Iris pigment epithelial cell (primary cell): Measurements from ENCODE around the gene SMPDL3B.
A peak's percentile ranks its signal among the peaks of the same experiment; 100 is the strongest.
"Not testable (repeated sequence)": the region's sequence is repeated elsewhere in the genome, so short reads cannot be mapped to it uniquely, and the experiment has no call there.

Source experiments
- DNase-seq: peaks from one replicate; pipeline ENCODE4 v3.0.0-alpha.2; 2011; ENCODE audit warnings: low read depth

Gene SMPDL3B

DNA sequence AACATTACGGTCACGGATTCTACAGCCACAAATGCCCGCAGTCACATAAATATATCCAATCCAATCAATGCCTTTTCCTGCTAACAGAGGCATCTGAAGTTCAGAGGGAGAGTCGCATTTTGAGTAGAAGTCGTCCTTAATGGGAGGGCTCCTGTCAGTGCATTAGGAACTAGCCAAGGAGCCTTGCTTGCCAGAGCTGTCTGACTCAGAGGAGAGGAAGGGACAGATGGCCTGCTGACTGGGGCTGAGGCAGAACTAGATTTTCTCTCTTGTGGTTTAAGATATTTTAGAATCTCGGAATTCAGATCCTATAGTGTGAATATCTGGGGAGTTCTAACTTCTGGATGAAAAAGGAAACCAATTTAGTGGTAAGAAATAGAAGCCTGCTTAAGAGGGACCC lies 35.6 kb downstream of the SMPDL3B start:
- DNase-seq, result peak; percentile 86

DNA sequence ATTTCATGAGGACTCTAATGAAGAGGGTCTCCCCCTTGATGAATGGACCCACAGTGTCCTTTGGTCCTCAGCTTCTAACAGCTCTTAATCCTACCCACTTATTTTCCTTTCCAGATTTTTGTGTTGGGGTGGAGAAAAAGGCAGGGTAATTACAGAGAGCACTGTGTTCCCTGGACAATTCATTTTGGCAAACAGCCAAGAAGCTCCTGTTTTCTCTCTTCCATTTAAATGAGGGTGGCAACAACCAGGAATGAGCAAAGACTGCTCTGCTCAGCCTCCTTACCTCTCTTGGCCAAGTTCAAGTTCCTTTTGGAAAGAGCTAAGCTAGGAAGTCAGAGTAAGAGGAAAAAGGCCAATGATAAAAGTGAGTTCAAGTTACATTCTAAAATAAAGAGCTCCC lies 36.9 kb downstream of the SMPDL3B start:
- no peak for DNase-seq

DNA sequence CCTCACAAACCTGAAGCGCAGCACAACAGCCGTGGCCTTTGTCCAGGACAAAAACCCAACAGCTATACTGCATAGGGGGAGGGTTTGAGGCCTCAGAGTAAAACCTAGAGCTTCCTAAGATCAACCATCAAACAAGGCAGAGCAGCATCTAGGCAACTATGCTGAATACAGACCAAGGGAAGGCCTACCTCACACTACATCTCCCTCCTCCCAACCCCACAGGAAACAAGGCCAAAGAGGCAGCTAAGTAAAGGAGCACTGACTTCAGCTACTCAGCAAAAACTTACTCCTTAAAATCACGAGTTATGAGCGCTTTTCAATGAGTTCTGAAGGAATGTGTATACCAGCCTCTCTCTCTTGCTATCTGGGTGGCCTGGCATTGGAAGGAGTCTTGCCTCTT lies 37.3 kb downstream of the SMPDL3B start:
- no peak for DNase-seq

DNA sequence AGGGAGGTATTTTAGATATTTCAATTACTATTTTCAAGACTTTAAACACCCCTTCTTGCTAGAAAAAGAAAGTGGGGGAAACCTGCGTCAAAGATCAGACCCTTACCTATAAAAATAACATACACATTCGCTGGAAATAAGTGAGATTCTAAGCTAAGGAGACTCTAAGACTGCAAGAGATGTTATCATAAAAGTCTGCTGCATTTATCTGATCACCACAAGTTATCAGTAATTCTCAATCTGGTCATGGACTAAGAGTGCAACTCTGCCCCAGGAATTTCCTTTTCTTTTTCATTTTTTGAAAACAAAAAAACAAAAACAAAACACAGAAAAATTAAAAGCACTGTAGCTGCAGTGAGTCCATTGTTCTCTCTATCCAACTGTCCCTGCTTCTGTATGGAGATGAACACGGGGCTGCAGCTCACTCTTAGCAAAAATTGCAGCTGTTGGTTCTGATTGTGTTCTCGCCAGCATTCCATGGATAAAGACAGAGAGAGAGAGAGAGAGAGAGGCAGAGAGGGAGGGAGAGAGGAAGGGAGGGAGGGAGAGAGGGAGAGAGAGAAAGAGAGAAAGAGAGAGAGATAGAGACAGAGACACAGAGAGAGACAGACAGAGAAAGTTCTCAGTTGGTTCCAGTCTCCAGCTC lies 39.1 kb downstream of the SMPDL3B start:
- DNase-seq, result no peak

DNA sequence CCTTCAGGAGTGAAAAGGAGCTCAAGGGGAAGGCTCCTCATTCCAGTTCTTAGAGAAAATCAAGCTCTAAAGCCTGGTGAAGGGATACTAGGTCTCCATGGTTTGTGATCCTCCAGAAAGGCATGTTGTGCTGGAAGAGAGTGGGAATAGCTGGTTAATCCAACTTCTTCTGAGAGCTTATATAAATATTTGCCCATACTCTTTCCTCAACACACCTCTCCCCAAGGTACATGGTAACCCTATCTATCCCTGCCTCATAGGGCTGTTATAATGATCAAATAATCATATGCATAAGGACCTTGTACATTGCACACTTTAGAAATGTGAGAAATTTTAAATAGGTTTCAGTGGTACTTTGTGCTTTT lies 39.6 kb downstream of the SMPDL3B start:
- no peak for DNase-seq

DNA sequence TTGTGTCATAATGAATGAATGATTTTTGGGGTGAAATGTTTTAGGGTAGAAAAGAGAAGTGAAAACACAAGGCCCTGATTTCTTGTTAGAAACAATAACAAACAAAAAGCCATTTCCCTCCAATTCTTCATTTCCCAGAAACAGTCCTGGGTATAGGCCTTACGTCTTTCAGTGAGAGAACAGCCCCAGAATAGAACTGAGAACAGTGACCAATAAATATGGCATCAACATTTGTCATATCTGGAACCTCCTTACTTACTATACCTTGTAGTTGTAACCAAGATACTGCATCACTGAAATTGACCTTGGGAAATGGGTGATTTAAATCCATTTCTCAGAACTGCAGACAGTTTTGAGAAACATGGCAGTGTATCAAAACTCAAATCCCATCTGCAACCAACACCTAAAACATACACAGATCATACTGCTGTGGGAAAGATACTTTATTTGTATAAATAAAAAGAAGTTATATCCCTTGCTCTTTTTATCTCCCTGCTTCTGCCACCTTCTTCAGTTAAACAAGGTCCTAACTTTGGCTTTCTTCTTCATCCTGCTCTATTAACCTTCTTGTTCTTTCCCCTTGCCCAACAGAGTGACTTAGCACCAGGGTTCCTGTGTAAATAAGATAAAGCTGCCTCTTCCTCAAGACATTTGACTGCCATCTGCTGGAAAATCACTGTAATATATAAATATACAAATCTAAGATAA lies 44.5 kb downstream of the SMPDL3B start:
- peak; percentile 84 for DNase-seq

DNA sequence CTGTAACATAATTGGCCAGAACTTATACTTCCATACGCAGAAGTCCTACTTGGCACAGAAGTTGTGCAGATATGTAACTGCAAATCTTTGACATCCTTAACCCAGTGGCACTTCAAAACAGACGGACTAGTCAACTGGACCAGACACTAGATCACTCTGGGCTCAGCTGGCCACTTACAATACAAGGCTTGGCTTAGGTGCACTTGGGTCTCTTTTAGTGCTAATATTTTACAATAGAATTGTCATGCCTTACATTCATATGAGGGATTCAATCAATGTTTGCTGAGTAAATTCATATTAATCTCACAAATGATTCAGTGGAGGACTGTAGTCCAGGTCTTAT lies 45.0 kb downstream of the SMPDL3B start:
- DNase-seq, result no peak

DNA sequence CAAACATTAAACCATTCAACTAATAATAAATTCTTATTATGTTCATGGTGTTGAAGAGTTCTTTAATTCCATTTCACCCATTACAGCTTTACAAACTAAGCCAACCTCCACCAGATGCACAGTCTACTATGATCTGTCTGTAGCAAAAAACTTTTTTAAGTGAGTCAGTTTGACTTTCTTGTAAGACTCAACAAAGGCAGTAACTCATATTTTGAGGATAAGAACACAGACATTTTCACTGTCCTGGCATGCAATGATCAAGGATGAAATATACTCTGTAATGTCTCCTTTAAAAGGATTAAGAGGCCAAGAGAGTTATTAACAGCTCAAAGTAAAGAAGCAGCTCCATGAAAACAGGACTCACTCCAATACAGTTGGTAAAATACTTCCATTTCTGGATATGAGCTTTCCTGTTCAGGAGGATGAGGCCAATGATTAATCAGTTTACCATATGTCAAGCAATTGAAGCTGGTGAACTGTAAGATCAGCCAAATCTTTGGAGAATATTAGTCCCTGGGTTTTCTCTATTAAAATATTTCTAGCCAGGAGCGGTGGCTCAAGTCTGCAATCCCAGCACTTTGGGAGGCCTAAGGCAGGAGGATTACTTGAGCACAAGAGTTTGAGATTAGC lies 45.5 kb downstream of the SMPDL3B start:
- DNase-seq, result no peak

DNA sequence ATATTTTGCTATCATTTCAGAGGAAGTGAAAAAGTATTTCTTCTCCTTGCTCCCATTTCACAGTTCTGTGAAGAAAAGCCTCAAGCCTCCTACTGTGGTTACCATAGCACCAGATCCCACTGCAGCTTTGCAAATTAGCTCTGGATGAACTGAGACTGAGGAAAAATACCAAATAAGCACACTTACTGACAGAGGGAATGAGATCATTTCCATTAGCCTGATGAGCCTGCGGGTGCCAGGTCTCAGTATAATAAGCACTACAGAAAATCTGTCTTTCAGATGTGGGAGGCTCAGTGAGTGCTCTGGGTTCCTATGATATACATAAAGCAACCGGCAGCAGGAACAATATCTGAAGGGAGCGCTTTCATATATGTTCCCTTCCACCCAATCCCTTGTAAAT lies 46.3 kb downstream of the SMPDL3B start:
- DNase-seq, result no peak

DNA sequence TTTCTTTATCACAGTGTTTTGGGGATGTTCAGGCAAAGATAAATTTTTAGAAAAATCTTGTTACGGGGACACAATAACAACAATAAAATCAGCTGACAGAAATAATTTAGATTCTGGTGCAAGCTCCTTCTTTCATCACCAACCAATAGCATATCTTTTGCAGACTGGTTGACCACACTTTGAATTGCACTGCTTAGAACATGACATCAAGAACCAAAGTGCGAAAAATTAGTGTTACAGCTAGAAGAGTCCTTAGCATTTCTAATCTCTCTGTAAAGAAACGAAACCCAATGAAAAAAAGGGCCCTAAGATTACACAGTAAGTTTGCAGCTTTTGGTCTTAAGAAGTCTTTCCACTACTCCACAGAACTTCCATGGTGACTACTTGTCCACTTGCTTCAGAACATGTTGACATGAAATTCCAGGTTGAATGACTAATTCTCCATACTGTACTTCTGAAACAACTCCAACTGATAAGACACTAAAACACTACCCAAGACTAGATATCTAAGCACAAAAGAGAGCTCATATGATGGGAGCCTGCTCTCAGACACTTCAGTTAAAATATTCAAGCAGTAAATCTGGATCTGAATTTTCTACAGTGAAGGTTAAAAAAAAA lies 56.2 kb downstream of the SMPDL3B start:
- peak; percentile 79 for DNase-seq

DNA sequence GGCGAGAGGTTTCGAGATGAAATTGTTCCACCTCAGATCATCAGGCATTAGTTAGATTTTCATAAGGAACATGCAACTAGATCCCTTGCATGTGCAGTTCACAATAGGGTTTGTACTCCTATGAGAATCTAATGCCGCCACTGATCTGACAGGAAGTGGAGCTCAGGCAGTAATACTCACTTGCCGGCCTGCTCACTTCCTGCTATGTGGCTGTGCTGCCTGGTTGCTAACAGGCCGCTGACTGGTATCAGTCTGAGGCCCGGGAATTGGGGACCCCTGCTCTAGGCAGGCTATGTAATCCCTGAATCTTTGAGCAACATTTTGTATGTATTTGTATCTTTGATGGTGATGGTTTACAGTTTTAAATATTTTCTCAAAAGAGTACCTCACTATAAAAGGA lies 57.5 kb downstream of the SMPDL3B start:
- DNase-seq, result peak; percentile 59

DNA sequence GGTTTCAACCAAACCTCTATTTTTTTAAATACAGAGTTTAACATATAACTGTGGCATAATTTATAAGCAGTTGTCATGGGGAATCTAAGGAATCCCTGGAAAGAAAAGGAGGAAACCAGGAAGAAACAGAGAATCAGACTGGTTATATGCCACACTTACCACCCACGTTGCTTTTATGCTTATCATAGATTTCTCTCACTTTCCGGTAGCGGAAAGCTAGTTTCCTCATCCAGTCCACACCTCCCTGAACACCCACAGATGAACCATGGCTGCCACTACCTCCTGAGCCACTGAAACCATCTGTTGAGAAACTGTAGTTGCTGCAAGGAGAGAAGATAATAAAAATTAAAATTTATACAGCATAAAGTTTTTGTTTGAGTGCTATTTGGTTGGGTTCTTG lies 58.4 kb downstream of the SMPDL3B start:
- DNase-seq, result no peak

DNA sequence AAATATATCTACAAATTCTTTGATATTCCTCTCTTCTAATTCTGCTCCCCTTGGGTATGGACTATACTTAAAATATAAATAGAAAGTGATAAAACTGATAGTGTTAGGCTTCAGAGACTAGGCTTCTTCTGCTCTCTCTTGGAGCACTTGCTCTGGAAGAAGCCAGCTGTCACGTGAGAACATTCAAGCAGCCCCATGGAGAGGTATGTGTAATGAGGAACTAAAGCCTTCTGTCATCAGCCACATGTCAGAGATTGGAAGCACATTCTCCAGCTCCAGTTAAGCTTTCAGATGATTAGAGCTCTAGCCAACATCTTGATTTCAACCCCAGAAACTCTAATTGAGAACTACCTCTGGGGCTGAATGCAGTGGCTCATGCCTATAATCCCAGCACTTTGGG lies 59.3 kb downstream of the SMPDL3B start:
- no peak for DNase-seq

DNA sequence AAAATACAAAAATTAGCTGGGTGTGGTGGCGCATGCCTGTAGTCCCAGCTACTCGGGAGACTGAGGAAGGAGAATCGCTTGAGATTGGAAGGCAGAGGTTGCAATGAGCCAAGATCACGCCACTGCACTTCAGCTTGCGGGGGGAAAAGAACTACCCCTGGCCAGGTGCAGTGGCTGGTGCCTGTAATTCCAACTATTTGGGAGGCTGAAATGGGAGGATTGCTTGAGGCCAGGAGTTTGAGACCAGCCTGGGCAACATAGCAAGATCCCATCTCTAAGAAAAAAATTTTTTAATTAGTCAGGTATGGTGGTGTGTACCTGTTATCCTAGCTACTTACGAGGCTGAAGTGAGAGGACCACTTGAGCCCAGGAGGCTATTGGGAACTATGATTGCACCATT lies 59.7 kb downstream of the SMPDL3B start:
- DNase-seq, result not testable (repeated sequence)

DNA sequence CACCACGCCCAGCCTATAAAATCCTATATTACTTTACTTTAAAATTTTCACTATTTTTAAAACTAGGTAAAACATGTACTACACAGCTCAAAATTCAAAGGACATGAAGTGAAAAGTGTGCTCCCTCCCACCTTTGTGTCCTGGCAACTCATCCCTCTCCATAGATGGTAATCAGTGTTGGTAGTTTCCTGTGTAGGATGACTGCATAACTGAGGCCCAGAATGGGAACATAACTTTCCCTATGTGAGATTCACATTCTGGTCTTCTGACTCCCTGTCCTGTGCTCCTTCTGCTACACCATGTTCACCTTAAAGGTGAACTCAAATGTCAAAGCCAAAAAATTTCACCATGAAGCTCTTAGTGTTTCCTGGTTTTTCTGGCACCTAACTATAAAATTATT lies 64.3 kb downstream of the SMPDL3B start:
- no peak for DNase-seq

DNA sequence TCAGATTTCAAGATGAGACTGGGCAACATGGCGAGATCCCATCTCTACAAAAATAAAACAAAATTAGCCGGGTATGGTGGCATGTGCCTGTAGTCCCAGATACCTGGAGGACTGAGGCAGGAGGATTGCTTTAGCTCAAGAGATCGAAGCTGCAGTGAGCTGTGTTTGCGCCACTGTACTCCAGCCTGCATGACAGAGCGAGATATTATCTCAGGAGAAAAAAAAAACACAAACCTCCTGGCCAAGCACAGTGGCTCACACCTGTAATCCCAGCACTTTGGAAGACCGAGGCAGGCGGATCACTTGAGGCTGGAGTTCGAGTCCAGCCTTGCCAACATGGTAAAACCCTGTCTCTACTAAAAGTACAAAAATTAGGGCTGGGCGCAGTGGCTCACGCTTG lies 67.8 kb downstream of the SMPDL3B start:
- no peak for DNase-seq

DNA sequence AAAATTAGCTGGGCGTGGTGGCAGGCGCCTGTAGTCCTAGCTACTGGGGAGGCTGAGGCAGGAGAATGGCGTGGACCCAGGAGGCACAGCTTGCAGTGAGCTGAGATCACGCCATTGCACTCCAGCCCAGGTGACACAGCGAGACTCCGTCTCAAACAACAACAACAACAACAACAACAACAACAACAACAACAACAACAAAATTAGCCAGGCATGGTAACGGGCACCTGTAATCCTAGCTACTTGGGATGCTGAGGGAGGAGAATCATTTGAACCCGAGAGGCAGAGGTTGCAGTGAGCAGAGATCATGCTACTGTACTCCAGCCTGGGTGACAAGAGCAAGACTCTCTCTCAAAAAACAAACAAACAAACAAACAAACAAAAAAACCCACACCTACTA lies 68.3 kb downstream of the SMPDL3B start:
- not testable (repeated sequence) for DNase-seq
